KG1 (cell line): ENCODE measurements around the gene CHFR.
"Not testable (repeated sequence)": the region's sequence is repeated elsewhere in the genome, so short reads cannot be mapped to it uniquely, and the experiment has no call there.

Experiments
- DNase-seq: peaks from one replicate; lab custom pipeline; 2025; lab: John Stamatoyannopoulos, UW

Gene CHFR

DNA sequence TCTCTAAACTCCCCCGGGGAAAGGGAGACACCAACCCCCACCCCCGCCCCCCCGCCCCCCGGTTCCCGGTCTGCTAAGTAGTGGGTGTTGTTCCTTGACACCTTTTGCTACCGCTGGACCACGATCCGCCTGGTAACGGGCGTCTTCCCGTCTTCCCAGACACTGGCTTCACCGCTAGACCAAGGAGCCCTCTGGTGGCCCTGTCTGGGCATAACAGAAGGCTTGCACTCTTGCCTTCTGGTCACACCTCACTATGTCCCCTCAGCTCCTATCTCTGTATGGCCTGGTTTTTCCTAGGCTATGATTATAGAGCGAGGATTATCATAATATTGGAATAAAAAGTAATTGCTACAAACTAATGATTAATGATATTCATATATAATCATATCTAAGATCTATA, 78.0 kb downstream of the CHFR start:
- not testable (repeated sequence) for DNase-seq

DNA sequence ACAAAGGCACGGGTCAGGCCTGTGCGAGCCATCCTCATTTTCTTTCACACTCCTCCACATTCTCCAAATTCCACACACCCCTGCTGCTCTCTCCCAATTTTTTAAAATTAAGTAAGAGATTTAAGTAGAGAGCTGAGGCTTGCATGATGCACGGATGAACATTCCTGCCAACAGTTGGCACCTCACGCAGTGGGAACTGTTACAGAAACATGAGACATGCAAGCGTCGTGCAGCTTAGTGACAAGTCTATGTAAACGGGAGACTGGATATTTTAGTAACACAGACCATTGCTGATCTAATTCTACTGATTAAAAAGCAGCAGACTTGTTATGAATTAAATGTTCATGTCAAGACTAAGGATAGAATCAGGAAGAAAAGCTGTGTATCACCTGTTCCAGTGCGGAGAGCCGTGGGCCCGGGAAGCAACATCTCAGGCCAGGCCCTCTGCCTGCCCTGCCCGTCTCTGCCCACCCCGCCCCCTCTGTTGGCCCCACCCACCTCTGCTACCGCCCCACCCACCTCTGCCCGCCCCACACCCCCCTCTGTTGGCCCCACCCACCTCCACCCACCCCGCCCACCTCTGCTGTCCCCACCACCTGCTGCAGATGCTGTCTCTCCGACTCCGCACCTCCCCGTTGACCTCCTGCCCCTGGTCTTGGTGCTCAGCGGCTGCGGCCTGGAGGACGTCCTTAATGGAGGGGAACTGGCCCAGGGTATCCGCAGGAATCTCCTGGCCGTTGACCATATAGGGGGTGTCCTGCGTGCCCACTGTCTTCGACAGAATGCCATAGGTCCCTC, 79.9 kb downstream of the CHFR start:
- no peak for DNase-seq

DNA sequence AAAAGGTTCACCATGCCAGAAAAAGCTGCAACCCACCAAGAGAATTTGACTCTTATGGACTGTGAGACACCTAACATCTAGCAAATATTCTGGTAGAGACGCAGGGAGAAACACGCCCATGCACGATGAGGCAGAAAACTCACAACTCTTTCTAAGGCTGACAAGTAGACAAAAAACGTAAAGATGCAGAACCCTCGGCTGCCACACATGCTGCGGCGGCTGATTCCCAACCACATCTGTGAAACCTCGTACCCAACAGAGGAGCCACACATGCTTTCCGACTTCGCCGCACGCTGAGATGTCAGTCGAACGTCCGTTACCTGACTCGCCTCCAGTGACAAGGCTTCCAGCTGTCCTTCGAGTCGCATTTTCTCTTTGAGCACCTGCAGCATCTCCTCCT, 80.5 kb downstream of the CHFR start:
- DNase-seq, result no peak

DNA sequence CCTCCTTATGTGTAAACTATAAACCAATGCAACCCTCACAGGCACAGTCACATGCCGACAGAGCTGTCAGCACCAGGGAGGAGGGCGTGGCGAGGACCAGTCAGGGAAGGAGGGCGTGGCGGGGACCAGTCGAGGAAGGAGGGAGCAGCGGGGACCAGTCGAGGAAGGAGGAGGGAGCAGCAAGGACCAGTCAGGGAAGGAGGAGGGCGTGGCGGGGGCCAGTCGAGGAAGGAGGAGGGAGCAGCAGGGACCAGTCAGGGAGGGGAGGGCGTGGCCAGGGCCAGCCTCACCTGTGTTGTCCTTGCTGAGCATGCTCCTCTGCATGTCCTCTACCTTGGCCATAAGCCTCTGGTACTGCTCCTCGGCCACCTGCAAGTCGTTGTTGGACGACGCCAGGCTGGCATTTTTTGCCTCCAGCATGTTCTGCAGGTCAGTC, 83.0 kb downstream of the CHFR start:
- no peak for DNase-seq

DNA sequence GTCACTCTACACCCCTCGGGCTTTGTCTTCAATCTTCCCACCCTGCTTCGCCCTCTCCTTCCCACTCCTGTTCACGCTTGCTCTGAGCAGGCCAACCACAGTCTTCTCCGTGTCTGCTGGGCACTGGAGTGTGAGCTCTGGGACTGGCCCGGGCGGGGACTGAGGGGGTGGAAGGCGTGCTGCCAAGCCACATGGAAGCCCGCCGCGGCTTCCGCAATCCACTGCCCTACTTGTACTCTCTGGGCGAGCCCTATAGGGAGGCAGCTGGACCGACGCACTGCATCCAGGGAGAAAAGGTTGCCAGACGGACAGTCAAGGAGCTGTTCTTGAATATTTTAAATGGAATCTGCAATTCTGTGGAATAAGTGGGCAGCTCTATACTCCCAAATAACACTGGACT, 83.5 kb downstream of the CHFR start:
- no peak for DNase-seq

DNA sequence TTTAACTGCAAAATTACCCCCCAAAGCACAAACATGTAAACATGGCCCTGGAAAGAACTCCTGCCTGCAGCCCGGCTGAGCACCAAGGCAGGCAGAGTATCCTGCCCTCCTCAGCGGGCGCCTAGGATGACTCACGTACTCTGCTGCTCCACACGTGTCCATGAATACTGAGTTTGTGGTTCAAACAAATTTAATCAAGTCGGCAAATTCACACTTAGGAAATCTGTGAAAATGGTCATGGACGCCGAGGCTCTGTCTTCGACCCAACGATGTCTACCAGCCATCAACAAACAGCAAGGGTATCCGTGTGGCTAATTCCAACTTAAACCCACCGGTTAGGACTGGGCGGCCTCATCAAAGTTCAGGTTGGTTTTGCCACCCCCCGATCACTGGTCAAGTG, 84.3 kb downstream of the CHFR start:
- no peak for DNase-seq

DNA sequence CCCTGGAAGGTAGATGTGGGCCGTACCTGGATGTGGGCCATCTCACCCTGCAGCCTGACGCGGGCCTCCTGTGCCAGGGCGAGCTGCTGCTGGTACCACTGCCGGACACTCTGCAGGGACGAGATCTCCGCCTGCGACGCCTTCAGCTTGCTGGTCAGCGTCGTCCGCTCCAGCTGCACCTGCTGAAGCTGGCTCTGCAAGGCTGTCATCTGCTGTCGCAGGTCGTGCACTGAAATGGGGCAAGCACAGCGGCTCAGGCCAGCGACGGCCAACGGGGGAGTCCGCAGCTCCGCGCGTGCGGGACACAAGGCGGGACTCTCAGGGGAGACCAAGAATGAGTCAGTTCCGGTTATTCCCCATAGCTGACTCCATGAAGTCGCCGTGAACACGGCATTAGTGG, 85.7 kb downstream of the CHFR start:
- DNase-seq, result no peak

DNA sequence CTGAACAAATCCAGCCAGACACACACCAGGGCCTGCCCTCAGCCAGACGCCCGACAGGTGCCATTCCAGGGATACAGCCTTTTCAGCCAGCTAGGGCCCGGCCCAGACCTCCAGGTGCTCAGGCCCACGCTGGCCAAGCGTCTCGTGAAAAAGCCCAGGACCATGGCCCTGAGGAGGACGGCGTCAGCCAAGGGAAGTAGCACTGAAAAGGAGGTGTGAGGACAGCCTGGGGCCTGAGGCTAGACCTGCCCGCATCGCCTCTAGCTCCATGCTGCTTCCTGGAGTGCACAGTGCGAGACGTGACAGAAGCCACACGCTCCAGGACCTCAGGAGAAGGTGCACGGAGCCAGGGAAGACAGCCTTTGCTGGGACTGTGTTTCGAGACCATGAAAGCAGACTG, 88.6 kb downstream of the CHFR start:
- DNase-seq, result no peak

DNA sequence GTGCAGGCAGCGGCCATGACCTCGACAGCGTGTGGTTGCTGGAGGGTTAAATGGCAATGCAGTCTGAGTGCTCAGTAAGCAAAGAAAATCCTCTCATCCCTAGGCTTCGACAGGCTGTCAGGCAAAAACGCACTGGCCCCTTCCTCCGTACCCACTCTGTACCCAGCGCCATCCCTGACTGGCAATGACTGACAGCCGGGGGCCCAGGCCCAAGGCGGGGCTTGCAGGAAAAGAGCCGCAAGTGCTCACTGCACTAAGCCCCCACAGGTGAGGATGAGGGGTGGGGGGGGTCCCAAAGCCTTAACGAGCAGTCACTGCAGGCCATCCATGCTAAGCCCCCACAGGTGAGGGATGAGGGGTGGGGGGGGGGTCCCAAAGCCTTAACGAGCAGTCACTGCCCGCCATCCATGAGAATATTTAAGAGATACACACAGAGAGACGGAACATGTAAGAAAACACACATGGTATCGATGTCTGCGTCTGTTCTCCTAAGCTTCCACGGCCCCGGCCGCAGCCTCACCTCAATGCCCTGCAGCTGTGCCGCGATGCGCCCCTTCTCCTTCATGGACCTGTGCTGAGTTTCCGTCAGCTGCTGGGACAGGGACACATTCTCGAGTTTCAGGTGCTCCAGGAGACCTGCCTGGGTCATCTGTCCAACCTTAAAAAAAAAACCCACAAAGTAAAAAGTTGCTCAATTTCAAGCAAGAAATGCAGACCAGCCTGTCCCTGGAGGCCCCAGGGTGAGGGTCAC, 89.4 kb downstream of the CHFR start:
- no peak for DNase-seq

DNA sequence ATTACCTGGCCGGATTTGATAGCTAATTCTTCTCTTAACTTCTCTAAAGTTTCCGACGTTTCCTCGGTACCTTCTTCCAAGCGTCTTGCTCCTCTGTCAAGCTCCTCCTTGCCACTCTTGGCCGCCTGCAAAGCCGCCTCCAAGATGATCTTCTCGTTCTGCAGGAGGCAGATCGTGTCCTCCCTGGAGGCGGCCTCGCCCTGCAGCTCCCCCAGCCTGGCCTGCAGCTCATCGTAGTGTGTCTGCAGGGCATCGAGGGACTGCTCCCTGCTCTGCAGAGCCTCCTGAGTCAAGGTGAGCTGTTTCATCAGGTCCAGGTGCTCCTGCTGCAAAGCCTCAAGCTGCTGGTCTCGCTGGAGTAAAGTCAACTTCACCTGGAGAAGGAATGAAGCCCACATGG, 91.6 kb downstream of the CHFR start:
- DNase-seq, result no peak

DNA sequence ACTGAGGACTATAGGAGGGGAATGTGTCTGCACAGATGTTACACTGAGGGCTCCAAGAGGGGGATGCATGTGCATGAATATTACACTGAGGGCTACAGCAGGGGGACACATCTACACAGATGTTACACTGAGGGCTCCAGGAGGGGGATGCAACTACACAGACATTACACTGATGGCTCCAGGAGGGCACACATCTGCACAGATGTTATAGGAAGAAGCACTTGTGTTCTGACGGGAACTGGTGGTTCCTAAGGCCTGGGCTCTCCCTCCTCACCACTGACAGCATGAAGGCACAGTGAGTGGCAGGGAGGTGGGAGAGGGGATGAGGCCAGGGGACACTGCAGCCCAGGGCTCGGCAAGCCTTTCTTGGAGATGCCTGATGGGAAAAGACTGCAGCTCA, 95.5 kb downstream of the CHFR start:
- DNase-seq, result not testable (repeated sequence)

DNA sequence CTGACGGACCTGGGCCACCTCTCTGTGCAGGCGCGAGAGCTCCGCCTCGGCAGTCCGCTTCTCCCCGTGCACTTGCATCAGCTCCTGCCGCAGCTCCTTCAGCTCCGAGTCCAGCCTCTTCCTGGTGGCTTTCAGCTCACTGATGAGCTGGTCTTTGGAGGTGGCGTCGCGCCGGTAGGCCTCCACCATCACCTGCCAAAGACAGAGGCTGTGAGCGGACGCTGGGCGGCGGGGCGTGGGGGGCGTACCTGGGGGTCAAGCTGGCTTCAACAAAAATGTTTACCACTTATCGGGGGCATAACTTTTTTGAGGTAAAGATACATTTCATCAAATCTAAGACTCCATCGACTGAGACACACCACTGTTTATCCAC, 98.3 kb downstream of the CHFR start:
- no peak for DNase-seq

DNA sequence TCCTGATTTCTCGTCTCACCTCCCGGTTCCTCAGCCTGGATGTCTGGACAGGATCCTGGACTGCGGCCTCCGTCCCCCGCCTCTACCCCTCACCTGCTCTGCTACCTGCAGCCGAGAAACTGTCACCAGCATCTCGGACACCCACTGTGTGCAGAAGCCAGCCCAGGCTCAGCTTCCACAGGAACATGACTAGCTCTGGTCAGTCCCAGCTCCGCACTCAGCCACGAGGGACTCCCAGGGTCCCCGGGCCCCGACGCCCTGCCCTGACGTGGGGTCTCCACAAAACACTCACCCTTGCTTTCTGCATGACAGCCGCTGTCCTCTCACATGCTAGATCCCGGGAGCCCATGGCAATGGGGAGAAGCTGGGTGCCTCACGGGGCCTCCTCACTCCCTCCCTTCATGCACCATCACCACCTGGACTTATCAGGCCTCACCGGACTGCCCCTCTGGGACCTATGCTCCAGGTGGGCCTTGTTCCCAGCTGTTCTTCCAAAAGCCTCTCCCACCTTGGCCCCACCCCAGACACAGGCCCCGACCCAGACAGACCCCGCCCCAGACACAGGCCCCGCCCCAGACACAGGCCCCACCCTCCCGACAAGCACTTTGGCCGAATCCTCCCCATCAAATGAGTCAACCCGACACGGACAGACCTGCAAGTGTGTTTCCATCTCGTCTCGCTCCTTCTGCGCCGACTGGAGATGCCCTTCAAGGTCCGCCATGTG, 98.9 kb downstream of the CHFR start:
- no peak for DNase-seq

DNA sequence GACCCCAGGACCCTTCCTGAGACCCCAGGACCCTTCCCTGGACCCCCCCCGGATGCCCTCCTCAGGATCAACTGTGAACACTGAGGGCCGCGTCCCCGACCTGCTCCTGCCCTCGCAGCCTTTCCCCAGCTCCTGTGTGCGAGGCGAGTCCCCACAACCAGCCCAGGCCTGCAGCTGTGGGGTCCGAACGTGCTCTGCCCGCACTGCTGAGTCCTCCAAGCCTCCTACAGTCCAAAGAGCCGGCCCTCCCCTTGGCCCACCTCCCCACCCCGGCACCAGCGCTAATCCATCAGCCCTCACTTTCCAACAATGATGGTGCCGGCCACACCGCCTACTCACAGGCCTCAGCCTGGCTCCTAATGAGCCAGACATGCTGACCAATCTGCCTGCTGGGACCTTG, 99.5 kb downstream of the CHFR start:
- DNase-seq, result no peak

DNA sequence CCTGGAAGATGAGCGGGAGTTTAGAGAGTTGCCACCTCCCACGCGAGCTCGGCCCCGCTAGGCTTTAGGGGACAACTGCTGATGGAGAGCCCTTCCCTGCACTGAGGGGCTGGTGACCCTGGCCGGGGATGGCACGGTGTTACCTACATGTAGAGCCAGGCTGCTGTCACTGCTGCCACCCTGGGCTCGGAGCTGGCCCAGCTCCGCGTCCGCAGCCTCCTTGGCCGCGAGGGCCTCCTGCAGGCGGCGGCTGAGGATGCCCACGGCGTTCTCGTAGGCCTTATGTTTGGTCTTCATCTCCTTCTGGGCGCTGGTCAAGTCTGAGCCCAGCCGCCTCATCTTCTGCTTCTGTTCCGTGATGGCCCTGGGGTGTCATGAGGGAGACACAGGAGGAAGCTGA, 101.2 kb downstream of the CHFR start:
- DNase-seq, result no peak

DNA sequence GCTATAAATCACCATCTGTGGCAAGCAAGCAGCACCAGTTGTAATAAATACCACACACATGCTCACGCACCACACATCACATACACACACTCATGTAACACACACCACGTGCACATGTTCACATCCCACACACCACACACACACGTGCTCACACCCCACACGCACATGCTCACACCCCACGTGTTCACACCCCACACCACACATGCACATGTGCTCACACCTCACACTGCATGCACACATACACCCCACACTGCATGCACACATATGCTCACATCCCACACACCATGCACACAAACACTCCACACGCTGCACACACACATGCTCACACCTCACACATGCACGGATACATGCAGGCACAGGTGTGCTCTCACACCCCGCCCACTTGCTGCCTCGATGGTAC, 102.8 kb downstream of the CHFR start:
- no peak for DNase-seq

DNA sequence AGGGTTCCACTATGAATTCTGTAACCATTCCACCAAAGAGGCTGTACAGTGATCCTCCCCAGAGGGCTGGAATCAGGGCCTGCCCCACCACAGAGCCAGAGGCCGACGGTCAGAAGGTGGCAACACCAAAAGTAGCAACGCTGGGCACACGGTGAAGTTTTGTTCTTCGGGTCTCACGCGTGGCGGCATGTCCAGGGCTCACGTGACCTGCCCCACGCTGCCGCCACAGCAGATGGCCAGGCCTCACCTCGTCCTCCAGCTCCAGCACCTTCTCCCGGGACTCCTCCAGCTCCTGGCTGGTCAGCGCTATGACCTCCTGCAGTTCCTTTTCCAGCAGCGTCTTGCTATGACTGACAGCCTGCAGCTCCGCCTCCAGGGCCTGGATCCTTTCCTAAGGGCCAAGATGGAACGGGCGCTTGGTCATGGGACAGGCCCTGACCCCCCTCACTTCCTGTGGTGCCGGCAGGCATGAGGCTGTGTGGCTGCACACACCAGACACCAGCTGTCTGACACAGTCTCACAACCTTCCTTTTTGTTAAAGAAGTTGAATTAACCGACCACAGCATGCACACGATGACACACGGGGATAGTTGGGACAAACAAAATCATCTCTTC, 103.4 kb downstream of the CHFR start:
- DNase-seq, result no peak
